GM23338 (cell line): ENCODE measurements around the gene SLC25A13. TPM values are rescaled to one million over a fixed set of nuclear protein-coding genes. Genes with fewer than 3 reads are reported as not detected.

Experiments used
- ATAC-seq: fragments of 200-7000 bp; cut with Tn5 transposase; 3 replicates; pipeline ENCODE4 v1.9.1; 2020
- DNase-seq: peaks from one replicate; pipeline ENCODE4 v3.0.0-alpha.2; 2015; ENCODE audit warnings: low spot score
- H2AFZ ChIP-seq: fragments of 200-600 bp; sonication (generic); 2 replicates; pipeline ENCODE4 v1.8.0; 2016; ENCODE audit warnings: antibody characterized with exemption, mild to moderate bottlenecking, moderate library complexity
- H3F3A ChIP-seq: fragments of 200-600 bp; sonication (generic); replicated peaks from 2 replicates; pipeline ENCODE4 v1.8.0; 2017; ENCODE audit warnings: antibody characterized with exemption, mixed run types, low read depth
- H3K27ac ChIP-seq: fragments of 200-600 bp; sonication (generic); 2 replicates; pipeline ENCODE4 v1.6.1; 2016; ENCODE audit warnings: low read depth
- H3K27me3 ChIP-seq: fragments of 200-600 bp; sonication (generic); 2 replicates; pipeline ENCODE4 v1.8.0; 2016; ENCODE audit warnings: mild to moderate bottlenecking, mixed run types, moderate library complexity; ENCODE audit not compliant: insufficient read depth
- H3K36me3 ChIP-seq: fragments of 200-600 bp; sonication (generic); 2 replicates; pipeline ENCODE4 v1.8.0; 2016; ENCODE audit warnings: mild to moderate bottlenecking; ENCODE audit not compliant: insufficient read depth
- H3K4me1 ChIP-seq: fragments of 200-600 bp; sonication (generic); 2 replicates; pipeline ENCODE4 v1.8.0; 2016; ENCODE audit warnings: mild to moderate bottlenecking, moderate library complexity; ENCODE audit not compliant: insufficient read depth
- H3K4me2 ChIP-seq: fragments of 200-600 bp; sonication (generic); 2 replicates; pipeline ENCODE4 v1.7.1; 2017; ENCODE audit warnings: mixed run types
- H3K4me3 ChIP-seq: fragments of 200-600 bp; sonication (generic); 2 replicates; pipeline ENCODE4 v1.6.1; 2016; ENCODE audit warnings: mixed run types
- H3K79me2 ChIP-seq: fragments of 200-600 bp; sonication (generic); replicated peaks from 2 replicates; pipeline ENCODE4 v1.8.0; 2017; ENCODE audit warnings: mild to moderate bottlenecking; ENCODE audit not compliant: insufficient read depth
- H3K9me2 ChIP-seq: fragments of 200-600 bp; sonication (generic); 2 replicates; pipeline ENCODE4 v1.8.0; 2017; ENCODE audit not compliant: insufficient read depth
- H4K20me1 ChIP-seq: fragments of 200-600 bp; sonication (generic); replicated peaks from 2 replicates; pipeline ENCODE4 v1.8.0; 2017; ENCODE audit warnings: mild to moderate bottlenecking; ENCODE audit not compliant: insufficient read depth
- H3K27ac Mint-ChIP-seq: 2 replicates; pipeline ENCODE4 v1.8.0; 2020; ENCODE audit warnings: inconsistent platforms, mild to moderate bottlenecking, moderate library complexity, mixed read lengths
- H3K27me3 Mint-ChIP-seq: 3 replicates; pipeline ENCODE4 v1.8.0; 2022; ENCODE audit warnings: low read depth, mild to moderate bottlenecking, moderate library complexity, mixed read lengths, inconsistent platforms; ENCODE audit not compliant: insufficient read depth, poor library complexity
- H3K36me3 Mint-ChIP-seq: 3 replicates; pipeline ENCODE4 v1.8.0; 2021; ENCODE audit warnings: low read depth, mild to moderate bottlenecking, inconsistent platforms, moderate library complexity, mixed read lengths
- H3K4me1 Mint-ChIP-seq: 3 replicates; pipeline ENCODE4 v1.8.0; 2020; ENCODE audit warnings: mild to moderate bottlenecking, inconsistent platforms, mixed read lengths
- H3K4me3 Mint-ChIP-seq: 3 replicates; pipeline ENCODE4 v1.8.0; 2021; ENCODE audit warnings: moderate library complexity, mild to moderate bottlenecking, inconsistent platforms, mixed read lengths
- H3K9me3 Mint-ChIP-seq: 3 replicates; pipeline ENCODE4 v1.8.0; 2020; ENCODE audit warnings: moderate library complexity, mild to moderate bottlenecking, inconsistent platforms, mixed read lengths
- CREB1 ChIP-seq: fragments of 250-450 bp; sonication (Bioruptor Pico); IDR thresholded peaks from 2 replicates; pipeline ENCODE4 v1.5.0; 2020; ENCODE audit warnings: low read depth, mild to moderate bottlenecking, moderate library complexity
- EZH2phosphoT487 ChIP-seq: fragments of 200-600 bp; sonication (generic); IDR thresholded peaks from one replicate; pipeline ENCODE4 v1.8.1; 2018; ENCODE audit warnings: antibody characterized with exemption; ENCODE audit not compliant: unreplicated experiment
- JUNB ChIP-seq: IDR thresholded peaks from one replicate; pipeline ENCODE4 v1.6.1; 2016; ENCODE audit warnings: antibody characterized with exemption; ENCODE audit not compliant: unreplicated experiment
- NANOG ChIP-seq: IDR thresholded peaks from 2 replicates; pipeline ENCODE4 v1.6.1; 2016; ENCODE audit warnings: antibody characterized with exemption, borderline replicate concordance
- POLR2AphosphoS5 ChIP-seq: IDR thresholded peaks from 2 replicates; pipeline ENCODE4 v1.6.1; 2016; ENCODE audit warnings: antibody characterized with exemption, low read depth
- STAT1 ChIP-seq: IDR thresholded peaks from one replicate; pipeline ENCODE4 v1.6.1; 2016; ENCODE audit warnings: antibody characterized with exemption; ENCODE audit not compliant: unreplicated experiment
- ZNF114 ChIP-seq: fragments of 250-450 bp; sonication (Bioruptor Pico); IDR thresholded peaks from 2 replicates; pipeline ENCODE4 v1.5.0; 2020; ENCODE audit warnings: mild to moderate bottlenecking, moderate library complexity
- ZNF331 ChIP-seq: fragments of 250-450 bp; sonication (Bioruptor Pico); IDR thresholded peaks from 2 replicates; pipeline ENCODE4 v1.5.0; 2020; ENCODE audit warnings: low read depth, mild to moderate bottlenecking, moderate library complexity
- polyA plus RNA-seq: library from polyadenylated mRNA; unstranded; fragments of >200 nt; fragmentation: Nextera tagmentation; extraction: Ambion mirVana; gene quantifications from 2 replicates; pipeline ENCODE4 v1.2.1, GENCODE V29; 2016
- total RNA-seq: library from RNA; depleted of rRNA; stranded (reverse); fragments of >200 nt; shearing (Covaris generic); gene quantifications from 2 replicates; pipeline ENCODE4 v1.2.3, GENCODE V29; 2014
- TF ChIP-seq, protein P1 (sequence below): fragments of 250-450 bp; sonication (Bioruptor Pico); IDR thresholded peaks from 2 replicates; pipeline ENCODE4 v1.5.0; 2020; ENCODE audit warnings: mild to moderate bottlenecking, moderate library complexity
- TF ChIP-seq, protein P2 (sequence below): IDR thresholded peaks from 2 replicates; pipeline ENCODE4 v1.6.1; 2016; ENCODE audit warnings: antibody characterized with exemption
- TF ChIP-seq, protein P3 (sequence below): IDR thresholded peaks from one replicate; pipeline ENCODE4 v1.6.1; 2018; ENCODE audit warnings: antibody characterized with exemption; ENCODE audit not compliant: unreplicated experiment
- TF ChIP-seq, protein P4 (sequence below), 2 experiments: fragments of 200-600 bp in 1 of 2; sonication (generic) in 1 of 2; conservative IDR thresholded peaks; 2 replicates each; pipeline versions ENCODE4 v1.5.1 to v1.6.1; 2016 to 2017; ENCODE audit warnings: antibody characterized with exemption in 2 of 2, low read depth in 2 of 2, mild to moderate bottlenecking in 2 of 2, moderate library complexity in 1 of 2

The SLC25A13 gene
- total and polyA plus RNA-seq, 2 experiments from 2014 or later, result 51.1 to 84.6 TPM

DNA sequence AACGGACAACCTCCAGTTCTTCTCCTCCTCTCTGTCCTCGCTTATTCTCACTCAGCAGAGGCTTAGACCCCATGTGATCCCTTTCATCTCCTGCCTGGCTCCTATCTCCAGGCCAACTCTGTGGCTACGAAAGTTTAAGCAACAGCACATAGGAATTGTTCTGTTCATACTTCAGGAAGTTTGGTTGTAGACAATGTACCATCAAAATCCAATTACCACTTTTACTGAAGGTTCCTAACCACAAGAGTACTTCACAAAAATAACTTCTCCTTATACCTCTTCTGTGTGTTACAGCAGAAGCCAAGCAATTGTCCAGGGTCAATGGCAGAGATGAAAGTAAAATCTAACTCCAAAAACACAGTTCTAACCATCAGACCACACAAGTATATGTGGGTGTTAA is 80.0 kb downstream of the SLC25A13 start:
- Histone ChIP-seq H3K4me1 (no peaks in the 10 kb centered on the region), H3K4me2 (no peak overlapping the region), H3F3A (no peaks in the 10 kb centered on the region), H3K79me2 (peaks cover 35% of the 10 kb centered on the region), H3K27ac (no peak overlapping the region), H3K36me3 (no peaks in the 10 kb centered on the region), H3K9me2 (no peaks in the 10 kb centered on the region), H2AFZ (no peak overlapping the region), H3K27me3 (no peaks in the 10 kb centered on the region), H4K20me1 (peaks cover 11% of the 10 kb centered on the region; the same call in 1 of the 2 replicates), H3K4me3 (no peak overlapping the region)
- ATAC-seq (no peak), DNase-seq (no peak)
- Mint-ChIP-seq H3K4me3 (no peak overlapping the region), H3K4me1 (no peaks in the 10 kb centered on the region; the same call in 2 of the 3 replicates), H3K36me3 (0 out of 3 replicates have a peak, but pooled peaks cover 2% of the 10 kb centered on the region), H3K27ac (no peak overlapping the region), H3K27me3 (peaks cover 2% of the 10 kb centered on the region), H3K9me3 (no peaks in the 10 kb centered on the region)
- TF ChIP-seq ZNF331 (CRISPR knock-in tag), result no peak
- TF ChIP-seq, protein P1, sequence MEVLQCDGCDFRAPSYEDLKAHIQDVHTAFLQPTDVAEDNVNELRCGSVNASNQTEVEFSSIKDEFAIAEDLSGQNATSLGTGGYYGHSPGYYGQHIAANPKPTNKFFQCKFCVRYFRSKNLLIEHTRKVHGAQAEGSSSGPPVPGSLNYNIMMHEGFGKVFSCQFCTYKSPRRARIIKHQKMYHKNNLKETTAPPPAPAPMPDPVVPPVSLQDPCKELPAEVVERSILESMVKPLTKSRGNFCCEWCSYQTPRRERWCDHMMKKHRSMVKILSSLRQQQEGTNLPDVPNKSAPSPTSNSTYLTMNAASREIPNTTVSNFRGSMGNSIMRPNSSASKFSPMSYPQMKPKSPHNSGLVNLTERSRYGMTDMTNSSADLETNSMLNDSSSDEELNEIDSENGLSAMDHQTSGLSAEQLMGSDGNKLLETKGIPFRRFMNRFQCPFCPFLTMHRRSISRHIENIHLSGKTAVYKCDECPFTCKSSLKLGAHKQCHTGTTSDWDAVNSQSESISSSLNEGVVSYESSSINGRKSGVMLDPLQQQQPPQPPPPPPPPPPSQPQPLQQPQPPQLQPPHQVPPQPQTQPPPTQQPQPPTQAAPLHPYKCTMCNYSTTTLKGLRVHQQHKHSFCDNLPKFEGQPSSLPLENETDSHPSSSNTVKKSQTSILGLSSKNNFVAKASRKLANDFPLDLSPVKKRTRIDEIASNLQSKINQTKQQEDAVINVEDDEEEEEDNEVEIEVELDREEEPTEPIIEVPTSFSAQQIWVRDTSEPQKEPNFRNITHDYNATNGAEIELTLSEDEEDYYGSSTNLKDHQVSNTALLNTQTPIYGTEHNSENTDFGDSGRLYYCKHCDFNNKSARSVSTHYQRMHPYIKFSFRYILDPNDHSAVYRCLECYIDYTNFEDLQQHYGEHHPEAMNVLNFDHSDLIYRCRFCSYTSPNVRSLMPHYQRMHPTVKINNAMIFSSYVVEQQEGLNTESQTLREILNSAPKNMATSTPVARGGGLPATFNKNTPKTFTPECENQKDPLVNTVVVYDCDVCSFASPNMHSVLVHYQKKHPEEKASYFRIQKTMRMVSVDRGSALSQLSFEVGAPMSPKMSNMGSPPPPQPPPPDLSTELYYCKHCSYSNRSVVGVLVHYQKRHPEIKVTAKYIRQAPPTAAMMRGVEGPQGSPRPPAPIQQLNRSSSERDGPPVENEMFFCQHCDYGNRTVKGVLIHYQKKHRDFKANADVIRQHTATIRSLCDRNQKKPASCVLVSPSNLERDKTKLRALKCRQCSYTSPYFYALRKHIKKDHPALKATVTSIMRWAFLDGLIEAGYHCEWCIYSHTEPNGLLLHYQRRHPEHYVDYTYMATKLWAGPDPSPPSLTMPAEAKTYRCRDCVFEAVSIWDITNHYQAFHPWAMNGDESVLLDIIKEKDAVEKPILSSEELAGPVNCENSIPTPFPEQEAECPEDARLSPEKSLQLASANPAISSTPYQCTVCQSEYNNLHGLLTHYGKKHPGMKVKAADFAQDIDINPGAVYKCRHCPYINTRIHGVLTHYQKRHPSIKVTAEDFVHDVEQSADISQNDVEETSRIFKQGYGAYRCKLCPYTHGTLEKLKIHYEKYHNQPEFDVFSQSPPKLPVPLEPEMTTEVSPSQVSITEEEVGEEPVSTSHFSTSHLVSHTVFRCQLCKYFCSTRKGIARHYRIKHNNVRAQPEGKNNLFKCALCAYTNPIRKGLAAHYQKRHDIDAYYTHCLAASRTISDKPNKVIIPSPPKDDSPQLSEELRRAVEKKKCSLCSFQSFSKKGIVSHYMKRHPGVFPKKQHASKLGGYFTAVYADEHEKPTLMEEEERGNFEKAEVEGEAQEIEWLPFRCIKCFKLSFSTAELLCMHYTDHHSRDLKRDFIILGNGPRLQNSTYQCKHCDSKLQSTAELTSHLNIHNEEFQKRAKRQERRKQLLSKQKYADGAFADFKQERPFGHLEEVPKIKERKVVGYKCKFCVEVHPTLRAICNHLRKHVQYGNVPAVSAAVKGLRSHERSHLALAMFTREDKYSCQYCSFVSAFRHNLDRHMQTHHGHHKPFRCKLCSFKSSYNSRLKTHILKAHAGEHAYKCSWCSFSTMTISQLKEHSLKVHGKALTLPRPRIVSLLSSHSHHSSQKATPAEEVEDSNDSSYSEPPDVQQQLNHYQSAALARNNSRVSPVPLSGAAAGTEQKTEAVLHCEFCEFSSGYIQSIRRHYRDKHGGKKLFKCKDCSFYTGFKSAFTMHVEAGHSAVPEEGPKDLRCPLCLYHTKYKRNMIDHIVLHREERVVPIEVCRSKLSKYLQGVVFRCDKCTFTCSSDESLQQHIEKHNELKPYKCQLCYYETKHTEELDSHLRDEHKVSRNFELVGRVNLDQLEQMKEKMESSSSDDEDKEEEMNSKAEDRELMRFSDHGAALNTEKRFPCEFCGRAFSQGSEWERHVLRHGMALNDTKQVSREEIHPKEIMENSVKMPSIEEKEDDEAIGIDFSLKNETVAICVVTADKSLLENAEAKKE (CRISPR knock-in tag), result no peak
- no peak for TF ChIP-seq EZH2phosphoT487
- TF ChIP-seq, protein P2, sequence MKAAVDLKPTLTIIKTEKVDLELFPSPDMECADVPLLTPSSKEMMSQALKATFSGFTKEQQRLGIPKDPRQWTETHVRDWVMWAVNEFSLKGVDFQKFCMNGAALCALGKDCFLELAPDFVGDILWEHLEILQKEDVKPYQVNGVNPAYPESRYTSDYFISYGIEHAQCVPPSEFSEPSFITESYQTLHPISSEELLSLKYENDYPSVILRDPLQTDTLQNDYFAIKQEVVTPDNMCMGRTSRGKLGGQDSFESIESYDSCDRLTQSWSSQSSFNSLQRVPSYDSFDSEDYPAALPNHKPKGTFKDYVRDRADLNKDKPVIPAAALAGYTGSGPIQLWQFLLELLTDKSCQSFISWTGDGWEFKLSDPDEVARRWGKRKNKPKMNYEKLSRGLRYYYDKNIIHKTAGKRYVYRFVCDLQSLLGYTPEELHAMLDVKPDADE, result no peak
- TF ChIP-seq, protein P3, sequence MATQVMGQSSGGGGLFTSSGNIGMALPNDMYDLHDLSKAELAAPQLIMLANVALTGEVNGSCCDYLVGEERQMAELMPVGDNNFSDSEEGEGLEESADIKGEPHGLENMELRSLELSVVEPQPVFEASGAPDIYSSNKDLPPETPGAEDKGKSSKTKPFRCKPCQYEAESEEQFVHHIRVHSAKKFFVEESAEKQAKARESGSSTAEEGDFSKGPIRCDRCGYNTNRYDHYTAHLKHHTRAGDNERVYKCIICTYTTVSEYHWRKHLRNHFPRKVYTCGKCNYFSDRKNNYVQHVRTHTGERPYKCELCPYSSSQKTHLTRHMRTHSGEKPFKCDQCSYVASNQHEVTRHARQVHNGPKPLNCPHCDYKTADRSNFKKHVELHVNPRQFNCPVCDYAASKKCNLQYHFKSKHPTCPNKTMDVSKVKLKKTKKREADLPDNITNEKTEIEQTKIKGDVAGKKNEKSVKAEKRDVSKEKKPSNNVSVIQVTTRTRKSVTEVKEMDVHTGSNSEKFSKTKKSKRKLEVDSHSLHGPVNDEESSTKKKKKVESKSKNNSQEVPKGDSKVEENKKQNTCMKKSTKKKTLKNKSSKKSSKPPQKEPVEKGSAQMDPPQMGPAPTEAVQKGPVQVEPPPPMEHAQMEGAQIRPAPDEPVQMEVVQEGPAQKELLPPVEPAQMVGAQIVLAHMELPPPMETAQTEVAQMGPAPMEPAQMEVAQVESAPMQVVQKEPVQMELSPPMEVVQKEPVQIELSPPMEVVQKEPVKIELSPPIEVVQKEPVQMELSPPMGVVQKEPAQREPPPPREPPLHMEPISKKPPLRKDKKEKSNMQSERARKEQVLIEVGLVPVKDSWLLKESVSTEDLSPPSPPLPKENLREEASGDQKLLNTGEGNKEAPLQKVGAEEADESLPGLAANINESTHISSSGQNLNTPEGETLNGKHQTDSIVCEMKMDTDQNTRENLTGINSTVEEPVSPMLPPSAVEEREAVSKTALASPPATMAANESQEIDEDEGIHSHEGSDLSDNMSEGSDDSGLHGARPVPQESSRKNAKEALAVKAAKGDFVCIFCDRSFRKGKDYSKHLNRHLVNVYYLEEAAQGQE, result no peak
- TF ChIP-seq, protein P4, sequence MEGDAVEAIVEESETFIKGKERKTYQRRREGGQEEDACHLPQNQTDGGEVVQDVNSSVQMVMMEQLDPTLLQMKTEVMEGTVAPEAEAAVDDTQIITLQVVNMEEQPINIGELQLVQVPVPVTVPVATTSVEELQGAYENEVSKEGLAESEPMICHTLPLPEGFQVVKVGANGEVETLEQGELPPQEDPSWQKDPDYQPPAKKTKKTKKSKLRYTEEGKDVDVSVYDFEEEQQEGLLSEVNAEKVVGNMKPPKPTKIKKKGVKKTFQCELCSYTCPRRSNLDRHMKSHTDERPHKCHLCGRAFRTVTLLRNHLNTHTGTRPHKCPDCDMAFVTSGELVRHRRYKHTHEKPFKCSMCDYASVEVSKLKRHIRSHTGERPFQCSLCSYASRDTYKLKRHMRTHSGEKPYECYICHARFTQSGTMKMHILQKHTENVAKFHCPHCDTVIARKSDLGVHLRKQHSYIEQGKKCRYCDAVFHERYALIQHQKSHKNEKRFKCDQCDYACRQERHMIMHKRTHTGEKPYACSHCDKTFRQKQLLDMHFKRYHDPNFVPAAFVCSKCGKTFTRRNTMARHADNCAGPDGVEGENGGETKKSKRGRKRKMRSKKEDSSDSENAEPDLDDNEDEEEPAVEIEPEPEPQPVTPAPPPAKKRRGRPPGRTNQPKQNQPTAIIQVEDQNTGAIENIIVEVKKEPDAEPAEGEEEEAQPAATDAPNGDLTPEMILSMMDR (conservative IDR thresholded peaks at IDR 0.05; ENCODE audit: low read depth in 2 of 2), result no peak
- no peak for TF ChIP-seq JUNB
- TF ChIP-seq ZNF114, result no peak
- no peak for TF ChIP-seq STAT1
- no peak for TF ChIP-seq POLR2AphosphoS5
- TF ChIP-seq CREB1, result no peak
- TF ChIP-seq NANOG, result no peak
